ENCODE data around the gene ZNF407. TPM values are rescaled to one million over a fixed set of nuclear protein-coding genes. Genes with fewer than 3 reads are reported as not detected.

ZNF407 gene
- total and polyA plus RNA-seq, 4 donors = 2.8 to 34.9 (median 9.5) TPM

DNA sequence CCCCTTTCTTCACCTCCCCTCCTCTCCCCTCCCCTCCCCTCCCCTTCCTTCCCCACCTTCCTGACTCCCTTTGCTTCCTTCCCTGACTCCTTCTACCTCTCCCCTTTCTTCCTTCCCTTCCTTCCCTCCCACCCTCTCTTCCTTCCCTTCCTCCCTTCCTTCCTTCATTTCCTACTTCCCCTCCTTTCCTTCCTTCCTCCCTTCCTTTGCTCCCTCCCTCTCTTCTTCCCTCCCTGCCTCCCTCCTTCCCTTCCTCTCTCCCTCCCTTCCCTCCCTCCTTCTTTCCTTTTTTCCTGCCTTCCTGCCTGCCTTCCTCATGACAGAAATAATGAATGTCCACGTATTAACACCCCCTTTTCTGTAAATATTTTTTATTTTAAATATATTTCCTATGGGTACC is 260.2 kb downstream of the ZNF407 start:
- Histone ChIP-seq H3K9me3 (ENCODE audit: control insufficient read depth in 4 of 4, insufficient read depth in 3 of 4, low read length in 3 of 4) (no peaks in the 10 kb centered on the region), H3K4me3 (no peak overlapping the region), H3K27ac (ENCODE audit: low read depth in 1 of 2, low read length in 1 of 2) (no peak overlapping the region), H3K36me3 (ENCODE audit: control insufficient read depth in 4 of 4, insufficient read depth in 4 of 4, low read length in 4 of 4) (no peaks in the 10 kb centered on the region), H3K9ac (ENCODE audit: insufficient read depth in 1 of 2, low read length in 2 of 2) (no peak overlapping the region), H3K4me1 (ENCODE audit: control insufficient read depth in 5 of 5, insufficient read depth in 5 of 5, low read length in 5 of 5) (peaks cover 0 to 15% (median 0%) of the 10 kb centered on the region in 5 donors), H3K27me3 (ENCODE audit: control insufficient read depth in 3 of 3, insufficient read depth in 3 of 3, low read length in 2 of 3) (no peaks in the 10 kb centered on the region)
- DNase-seq = no peak
- 87 to 95% methylated on average over 1 of the region's 1 CpG for WGBS, 2 donors
- no peak for ATAC-seq (ENCODE audit: insufficient read depth, low FRiP score)
- TF ChIP-seq, protein P1, sequence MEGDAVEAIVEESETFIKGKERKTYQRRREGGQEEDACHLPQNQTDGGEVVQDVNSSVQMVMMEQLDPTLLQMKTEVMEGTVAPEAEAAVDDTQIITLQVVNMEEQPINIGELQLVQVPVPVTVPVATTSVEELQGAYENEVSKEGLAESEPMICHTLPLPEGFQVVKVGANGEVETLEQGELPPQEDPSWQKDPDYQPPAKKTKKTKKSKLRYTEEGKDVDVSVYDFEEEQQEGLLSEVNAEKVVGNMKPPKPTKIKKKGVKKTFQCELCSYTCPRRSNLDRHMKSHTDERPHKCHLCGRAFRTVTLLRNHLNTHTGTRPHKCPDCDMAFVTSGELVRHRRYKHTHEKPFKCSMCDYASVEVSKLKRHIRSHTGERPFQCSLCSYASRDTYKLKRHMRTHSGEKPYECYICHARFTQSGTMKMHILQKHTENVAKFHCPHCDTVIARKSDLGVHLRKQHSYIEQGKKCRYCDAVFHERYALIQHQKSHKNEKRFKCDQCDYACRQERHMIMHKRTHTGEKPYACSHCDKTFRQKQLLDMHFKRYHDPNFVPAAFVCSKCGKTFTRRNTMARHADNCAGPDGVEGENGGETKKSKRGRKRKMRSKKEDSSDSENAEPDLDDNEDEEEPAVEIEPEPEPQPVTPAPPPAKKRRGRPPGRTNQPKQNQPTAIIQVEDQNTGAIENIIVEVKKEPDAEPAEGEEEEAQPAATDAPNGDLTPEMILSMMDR (IDR thresholded peaks at IDR 0.05; ENCODE audit: control extremely low read depth, extremely low read depth) = no peak

DNA sequence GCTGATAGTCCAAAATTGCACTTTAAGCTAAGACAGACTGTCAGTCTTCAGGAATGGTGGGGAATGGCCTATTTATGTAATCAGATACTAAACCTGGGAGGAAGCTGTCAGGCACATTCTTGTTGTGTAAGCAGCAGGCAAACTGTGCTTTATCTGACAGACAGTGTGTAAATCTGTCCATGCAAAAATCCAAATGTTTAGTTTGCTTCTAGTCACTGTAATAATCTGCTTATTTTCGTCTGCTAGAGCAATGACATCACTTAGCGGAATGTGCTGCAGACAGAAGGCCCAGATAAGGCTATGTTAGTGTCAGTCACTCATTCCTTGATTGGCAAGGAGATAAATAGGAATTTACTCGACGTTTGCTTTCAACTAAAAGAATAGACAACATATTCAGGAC is 263.5 kb downstream of the ZNF407 start:
- Histone ChIP-seq H3K27me3 (ENCODE audit: control insufficient read depth in 3 of 3, insufficient read depth in 3 of 3, low read length in 2 of 3) (no peaks in the 10 kb centered on the region), H3K9me3 (ENCODE audit: control insufficient read depth in 4 of 4, insufficient read depth in 3 of 4, low read length in 3 of 4) (peaks cover 0 to 2% (median 0%) of the 10 kb centered on the region in 4 donors), H3K4me1 (ENCODE audit: control insufficient read depth in 5 of 5, insufficient read depth in 5 of 5, low read length in 5 of 5) (peaks cover 0 to 21% (median 0%) of the 10 kb centered on the region in 5 donors), H3K27ac (ENCODE audit: low read depth in 1 of 2, low read length in 1 of 2) (peak overlapping the region in 1 of 2 donors; percentile 33), H3K36me3 (ENCODE audit: control insufficient read depth in 4 of 4, insufficient read depth in 4 of 4, low read length in 4 of 4) (peaks cover 0 to 2% (median 0%) of the 10 kb centered on the region in 4 donors), H3K4me3 (no peak overlapping the region), H3K9ac (ENCODE audit: insufficient read depth in 1 of 2, low read length in 2 of 2) (no peak overlapping the region)
- DNase-seq (peak in 1 of 3 donors; percentile 36), ATAC-seq (ENCODE audit: insufficient read depth, low FRiP score) (no peak)
- WGBS, 2 donors = 66 to 73% methylated on average over 4 of the region's 4 CpGs
- TF ChIP-seq, protein P1 (IDR thresholded peaks at IDR 0.05; ENCODE audit: control extremely low read depth, extremely low read depth) = no peak

DNA sequence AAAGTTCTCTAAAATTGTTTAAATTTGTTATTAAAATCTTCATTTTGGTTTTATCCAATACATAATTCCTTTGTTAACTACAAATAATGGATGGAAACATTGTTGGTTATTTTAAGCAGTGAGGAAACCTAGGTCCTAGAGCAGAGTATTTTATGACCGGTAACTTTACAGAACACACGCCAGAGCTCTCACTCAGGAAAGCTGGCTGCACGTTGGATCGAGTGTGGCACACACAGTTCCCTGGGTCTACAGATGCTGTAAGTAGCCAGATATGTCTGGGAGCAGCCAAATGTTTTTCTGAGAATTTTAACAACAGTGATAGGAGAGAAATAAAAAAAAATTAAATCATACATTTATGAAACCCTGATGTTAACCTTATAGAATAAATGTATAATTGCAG is 264.4 kb downstream of the ZNF407 start:
- Histone ChIP-seq H3K27me3 (ENCODE audit: control insufficient read depth in 3 of 3, insufficient read depth in 3 of 3, low read length in 2 of 3) (no peaks in the 10 kb centered on the region), H3K4me1 (ENCODE audit: control insufficient read depth in 5 of 5, insufficient read depth in 5 of 5, low read length in 5 of 5) (peaks cover 0 to 19% (median 2%) of the 10 kb centered on the region in 5 donors), H3K36me3 (ENCODE audit: control insufficient read depth in 4 of 4, insufficient read depth in 4 of 4, low read length in 4 of 4) (peaks cover 0 to 2% (median 0%) of the 10 kb centered on the region in 4 donors), H3K4me3 (no peak overlapping the region), H3K9ac (ENCODE audit: insufficient read depth in 1 of 2, low read length in 2 of 2) (no peak overlapping the region), H3K9me3 (ENCODE audit: control insufficient read depth in 4 of 4, insufficient read depth in 3 of 4, low read length in 3 of 4) (peaks cover 0 to 2% (median 0%) of the 10 kb centered on the region in 4 donors), H3K27ac (ENCODE audit: low read depth in 1 of 2, low read length in 1 of 2) (no peak overlapping the region)
- DNase-seq = no peak
- WGBS, 2 donors = 86 to 88% methylated on average over 4 of the region's 4 CpGs
- no peak for ATAC-seq (ENCODE audit: insufficient read depth, low FRiP score)
- TF ChIP-seq, protein P1 (IDR thresholded peaks at IDR 0.05; ENCODE audit: control extremely low read depth, extremely low read depth) = no peak

DNA sequence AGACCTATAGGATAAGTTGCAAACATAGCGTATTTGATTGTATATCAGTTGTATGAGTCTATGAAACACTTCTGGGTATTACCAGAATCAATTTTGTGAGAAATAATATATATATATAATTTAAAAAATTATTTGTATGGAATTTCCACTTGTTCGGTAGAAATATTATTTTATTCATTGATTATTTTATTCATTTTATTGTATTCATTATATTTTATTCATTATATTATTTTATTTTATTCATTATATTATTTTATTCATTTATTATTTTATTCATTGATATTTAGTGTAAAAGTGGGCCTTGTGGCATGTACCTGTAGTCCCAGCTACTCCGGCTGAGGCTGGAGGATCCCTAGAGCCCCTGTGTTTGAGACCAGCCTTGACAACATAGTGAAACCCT is 268.9 kb downstream of the ZNF407 start:
- no peak overlapping the region for H3K4me3 ChIP-seq
- no peaks in the 10 kb centered on the region for H3K27me3 ChIP-seq (ENCODE audit: control insufficient read depth in 3 of 3, insufficient read depth in 3 of 3, low read length in 2 of 3)
- ATAC-seq (ENCODE audit: insufficient read depth, low FRiP score) = no peak
- 97 to 100% methylated on average over 3 of the region's 3 CpGs for WGBS, 2 donors
- H3K9ac ChIP-seq (ENCODE audit: insufficient read depth in 1 of 2, low read length in 2 of 2) = no peak overlapping the region
- peaks cover 0 to 2% (median 0%) of the 10 kb centered on the region in 4 donors for H3K36me3 ChIP-seq (ENCODE audit: control insufficient read depth in 4 of 4, insufficient read depth in 4 of 4, low read length in 4 of 4)
- TF ChIP-seq, protein P1 (IDR thresholded peaks at IDR 0.05; ENCODE audit: control extremely low read depth, extremely low read depth) = no peak
- no peak overlapping the region for H3K27ac ChIP-seq (ENCODE audit: low read depth in 1 of 2, low read length in 1 of 2)
- peaks cover 0 to 2% (median 0%) of the 10 kb centered on the region in 4 donors for H3K9me3 ChIP-seq (ENCODE audit: control insufficient read depth in 4 of 4, insufficient read depth in 3 of 4, low read length in 3 of 4)
- no peak for DNase-seq
- H3K4me1 ChIP-seq (ENCODE audit: control insufficient read depth in 5 of 5, insufficient read depth in 5 of 5, low read length in 5 of 5) = peaks cover 0 to 6% (median 2%) of the 10 kb centered on the region in 5 donors
